Thoracic aorta (tissue), 2 donors: ENCODE results near the gene KLHL26. TPM values are rescaled to one million over a fixed set of nuclear protein-coding genes. Genes with fewer than 3 reads are reported as not detected.
A peak's percentile ranks its signal among the peaks of the same experiment; 100 is the strongest.

Experiments
- ATAC-seq: fragments of 150-250 bp; one replicate; pipeline ENCODE4 v1.8.0; 2017; ENCODE audit warnings: low read depth; ENCODE audit not compliant: insufficient number of reproducible peaks, low FRiP score
- DNase-seq: peaks from one replicate; pipeline ENCODE4 v3.0.0-alpha.2; 2020; ENCODE audit warnings: low spot score
- H3K27ac ChIP-seq, 2 donors: fragments of 200-600 bp; sonication (generic); 1 replicate in 1 of 2; 2 replicates in 1 of 2; pipeline ENCODE4 v1.5.1; 2016; ENCODE audit warnings: mild to moderate bottlenecking in 2 of 2, moderate library complexity in 2 of 2
- H3K27me3 ChIP-seq: fragments of 200-600 bp; sonication (generic); replicated peaks from 2 replicates; pipeline ENCODE4 v1.6.0; 2016; ENCODE audit warnings: mild to moderate bottlenecking; ENCODE audit not compliant: insufficient read depth
- H3K36me3 ChIP-seq: fragments of 200-600 bp; sonication (generic); one replicate; pipeline ENCODE4 v1.5.1; 2016
- H3K4me1 ChIP-seq, 2 donors: fragments of 200-600 bp; sonication (generic); 1 replicate in 1 of 2; 2 replicates in 1 of 2; pipeline versions ENCODE4 v1.5.1 to v1.6.0; 2016; ENCODE audit warnings: low read depth in 2 of 2, mild to moderate bottlenecking in 1 of 2; ENCODE audit not compliant: control insufficient read depth in 1 of 2
- H3K4me3 ChIP-seq: fragments of 200-600 bp; sonication (generic); 2 replicates; pipeline ENCODE4 v1.5.1; 2016; ENCODE audit warnings: mild to moderate bottlenecking
- H3K9me3 ChIP-seq: fragments of 200-600 bp; sonication (generic); 2 replicates; pipeline ENCODE4 v1.5.1; 2016
- CTCF ChIP-seq: fragments of 200-600 bp; sonication (generic); IDR thresholded peaks from one replicate; pipeline ENCODE4 v1.5.1; 2019; ENCODE audit warnings: antibody characterized with exemption
- total RNA-seq, 2 donors: library from RNA; depleted of rRNA; stranded (reverse); fragments of >200 nt; gene quantifications; one replicate each; pipeline versions ENCODE4 v1.1.0 to v1.2.3, GENCODE V29; 2016

Gene KLHL26
- total RNA-seq, 2 donors from 2014 or later: 11.2 to 24.5 TPM

GRCh38 chr19:18683958-18684641 lies 47.3 kb downstream of the KLHL26 start:
- ATAC-seq (no peak), DNase-seq (no peak)
- Histone ChIP-seq H3K27me3 (no peaks in the 10 kb centered on the region), H3K4me3 (peak overlapping the region; percentile 80), H3K9me3 (no peaks in the 10 kb centered on the region), H3K36me3 (no peaks in the 10 kb centered on the region), H3K27ac (no peak overlapping the region), H3K4me1 (peaks cover 7 to 15% of the 10 kb centered on the region in 2 donors)
- TF ChIP-seq CTCF: no peak

GRCh38 chr19:18684642-18684993 lies 47.8 kb downstream of the KLHL26 start:
- Histone ChIP-seq H3K9me3 (no peaks in the 10 kb centered on the region), H3K4me3 (peak overlapping the region; percentile 80), H3K27me3 (no peaks in the 10 kb centered on the region), H3K27ac (no peak overlapping the region), H3K4me1 (peaks cover 7 to 15% of the 10 kb centered on the region in 2 donors), H3K36me3 (no peaks in the 10 kb centered on the region)
- no peak for TF ChIP-seq CTCF
- DNase-seq (no peak), ATAC-seq (no peak)

GRCh38 chr19:18685597-18686190 lies 48.9 kb downstream of the KLHL26 start:
- Histone ChIP-seq H3K27ac (no peak overlapping the region), H3K4me1 (peaks cover 7 to 15% of the 10 kb centered on the region in 2 donors), H3K4me3 (no peak overlapping the region), H3K27me3 (no peaks in the 10 kb centered on the region), H3K36me3 (no peaks in the 10 kb centered on the region), H3K9me3 (no peaks in the 10 kb centered on the region)
- DNase-seq (no peak), ATAC-seq (no peak)
- no peak for TF ChIP-seq CTCF

- TF ChIP-seq CTCF: no peak
- H3K27me3 ChIP-seq: no peaks in the 10 kb centered on the region
- no peak overlapping the region for H3K4me3 ChIP-seq
- no peaks in the 10 kb centered on the region for H3K36me3 ChIP-seq
- no peaks in the 10 kb centered on the region for H3K9me3 ChIP-seq
- no peak for DNase-seq
- ATAC-seq: no peak
- peaks cover 7 to 12% of the 10 kb centered on the region in 2 donors for H3K4me1 ChIP-seq
- H3K27ac ChIP-seq: no peak overlapping the region
These were observed 51.1 kb downstream of the KLHL26 start for GRCh38 chr19:18687740-18688465.

GRCh38 chr19:18696023-18696422 lies 59.2 kb downstream of the KLHL26 start:
- Histone ChIP-seq H3K36me3 (no peaks in the 10 kb centered on the region), H3K4me3 (no peak overlapping the region), H3K9me3 (no peaks in the 10 kb centered on the region), H3K27ac (no peak overlapping the region), H3K27me3 (no peaks in the 10 kb centered on the region), H3K4me1 (peaks cover 7 to 10% of the 10 kb centered on the region in 2 donors)
- ATAC-seq (no peak), DNase-seq (no peak)
- TF ChIP-seq CTCF: no peak
